GM19025 (cell line): ENCODE measurements around the gene MAP3K4.

Source experiments
- ATAC-seq: cut with Tn5 transposase; IDR thresholded peaks from one replicate; pipeline ENCODE4 v1.9.1; 2021; ENCODE audit warnings: mild to moderate bottlenecking, low read depth, moderate library complexity; ENCODE audit not compliant: unreplicated experiment

Gene MAP3K4

GRCh38 chr6:160998217-160998616 lies 6.6 kb downstream of the MAP3K4 start:
- no peak for ATAC-seq

DNA sequence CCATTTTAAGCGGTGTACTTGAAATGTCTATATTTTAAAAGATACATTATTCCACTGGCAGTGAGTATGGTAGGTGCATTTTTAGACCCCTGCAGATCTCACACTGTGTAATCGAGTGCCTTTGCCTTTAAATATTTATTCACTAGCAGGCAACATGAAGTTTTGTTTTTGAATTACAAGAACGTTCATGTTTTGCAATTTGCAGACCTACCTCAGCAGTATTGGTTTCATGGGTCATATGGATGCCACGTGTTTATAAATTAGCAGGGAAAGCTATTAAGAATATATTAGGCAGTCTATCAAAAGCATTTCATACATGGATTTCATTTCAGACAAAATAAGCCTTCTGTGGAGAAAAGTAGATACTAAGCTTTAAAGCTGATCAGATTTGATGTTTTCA lies 7.2 kb downstream of the MAP3K4 start:
- ATAC-seq: no peak

DNA sequence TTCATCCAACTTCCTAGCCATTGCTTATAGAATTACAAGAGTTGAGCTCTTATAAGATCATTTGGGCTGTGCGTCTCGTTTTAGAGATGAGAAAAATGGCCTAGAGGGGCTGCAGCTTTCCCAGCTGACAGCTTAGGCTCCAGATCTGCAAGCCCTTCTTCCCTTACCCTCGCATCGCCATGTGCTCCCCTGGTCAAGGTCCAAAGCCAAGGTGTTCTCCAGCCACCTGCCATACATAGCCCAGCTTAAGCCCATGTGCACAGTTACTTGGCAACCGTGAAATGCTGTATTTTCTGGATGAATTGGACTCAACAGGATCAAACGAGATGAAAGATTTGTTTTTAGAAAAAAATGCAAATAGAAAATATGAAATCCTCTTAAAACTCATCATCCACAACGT lies 7.9 kb downstream of the MAP3K4 start:
- ATAC-seq: no peak

DNA sequence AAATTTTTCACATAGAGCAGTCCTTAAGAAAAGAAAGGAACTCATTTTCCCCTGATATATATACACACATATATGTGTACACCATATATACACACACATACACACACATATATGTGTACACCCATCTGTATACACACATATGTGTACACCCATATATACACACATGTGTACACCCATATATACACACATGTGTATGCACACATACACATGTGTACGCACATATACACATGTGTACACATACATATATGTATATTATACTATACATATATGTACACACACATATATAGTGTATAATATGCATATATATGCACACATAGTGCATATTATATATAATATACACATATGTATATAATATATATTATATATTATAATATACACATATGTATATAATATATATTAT lies 9.1 kb downstream of the MAP3K4 start:
- ATAC-seq: no peak

DNA sequence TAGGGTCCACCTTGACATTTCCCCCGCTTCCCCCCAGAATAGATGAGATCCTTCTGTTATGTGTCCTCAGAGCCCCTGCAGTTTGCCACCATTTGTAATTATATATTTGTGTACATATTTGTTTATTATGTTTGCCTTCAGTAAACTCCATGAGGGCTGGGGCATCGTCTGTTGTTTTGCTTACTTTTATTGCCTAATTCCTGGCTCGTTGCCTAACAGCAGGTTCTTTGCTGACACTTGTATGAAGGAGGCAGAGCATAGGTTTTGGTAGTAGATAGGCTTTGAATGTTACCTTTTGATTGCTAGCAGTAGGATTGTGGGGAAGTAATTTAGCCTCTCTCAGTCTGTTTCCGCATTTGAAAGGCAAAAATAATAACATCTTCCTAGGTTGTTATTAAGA lies 9.9 kb downstream of the MAP3K4 start:
- no peak for ATAC-seq

DNA sequence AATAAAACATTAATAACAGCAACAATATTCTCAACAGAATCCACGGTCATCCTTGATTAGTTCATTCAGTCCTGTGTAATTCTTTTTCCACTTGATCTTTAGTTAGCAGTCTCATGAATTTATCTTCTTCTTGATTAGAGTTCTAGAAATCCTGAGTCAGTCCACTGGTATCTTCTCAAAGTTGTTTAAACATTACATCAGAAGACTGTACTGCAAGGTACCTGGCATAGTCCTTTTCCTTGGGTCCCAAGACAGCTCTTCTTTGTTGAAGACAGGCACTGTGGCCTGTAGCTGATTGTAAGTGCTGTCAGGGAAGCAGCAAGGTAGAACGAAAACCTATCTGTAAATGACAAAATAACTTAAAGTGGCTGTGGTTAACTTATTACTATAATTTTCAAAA lies 11.8 kb downstream of the MAP3K4 start:
- no peak for ATAC-seq

DNA sequence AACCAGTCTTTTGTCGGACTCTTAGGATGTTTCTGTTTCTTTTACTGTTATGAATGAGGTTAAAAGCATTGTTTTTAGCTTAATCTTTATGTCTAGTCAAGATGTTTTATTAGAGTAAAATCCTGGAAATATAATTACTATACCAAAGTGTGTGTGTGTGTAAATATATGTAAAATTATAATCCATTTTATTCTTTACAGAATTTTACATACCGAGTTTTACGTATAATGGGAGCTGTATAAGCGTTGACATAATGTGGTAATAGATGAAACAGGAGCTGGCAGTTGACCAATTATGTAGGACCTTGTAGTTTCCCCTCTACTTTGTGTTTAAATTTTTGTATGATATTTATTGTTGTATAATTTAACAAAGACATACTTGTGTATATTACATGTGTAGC lies 16.7 kb downstream of the MAP3K4 start:
- ATAC-seq: no peak

- no peak for ATAC-seq
Measured at GRCh38 chr6:161009991-161010390, 18.4 kb downstream of the MAP3K4 start.

DNA sequence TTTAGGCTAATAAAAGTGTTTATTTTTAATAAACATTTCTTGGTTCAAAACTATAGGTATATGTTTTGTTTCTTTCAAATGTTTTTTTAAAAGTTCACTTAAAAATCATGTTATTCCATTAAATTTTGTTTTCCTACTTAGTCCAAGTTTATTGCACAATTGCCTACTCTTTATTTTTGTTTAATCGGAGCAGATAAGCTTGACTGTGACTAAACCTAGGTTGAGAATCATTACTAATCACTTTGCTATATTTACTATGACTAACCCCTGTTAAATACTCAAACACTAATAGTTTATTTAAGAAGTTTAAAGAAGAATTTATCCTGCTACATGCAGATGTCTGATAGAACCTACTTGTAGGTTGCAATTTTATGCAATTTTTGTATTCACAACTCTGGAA lies 18.8 kb downstream of the MAP3K4 start:
- ATAC-seq: no peak

- ATAC-seq: no peak
Measured at GRCh38 chr6:161011492-161012480, 20.2 kb downstream of the MAP3K4 start.

DNA sequence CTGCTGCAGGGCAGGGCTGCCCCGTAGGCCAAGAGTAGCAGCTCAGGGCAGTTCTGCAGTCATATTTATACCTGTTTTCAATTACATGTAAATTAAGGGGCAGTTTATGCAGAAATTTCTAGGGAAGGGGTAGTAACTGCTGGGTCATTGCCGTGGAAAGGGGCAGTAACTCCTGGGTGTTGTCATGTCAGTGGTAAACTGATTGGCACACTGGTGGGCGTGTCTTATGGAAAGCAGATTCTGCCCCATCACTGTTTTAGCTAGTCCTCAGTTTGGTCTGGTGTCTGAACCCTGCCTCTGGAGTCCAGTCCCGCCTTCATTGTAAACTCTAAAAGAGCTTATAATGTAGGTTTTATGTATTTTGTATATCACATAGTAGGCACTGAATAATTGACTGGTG lies 22.1 kb downstream of the MAP3K4 start:
- ATAC-seq: no peak

DNA sequence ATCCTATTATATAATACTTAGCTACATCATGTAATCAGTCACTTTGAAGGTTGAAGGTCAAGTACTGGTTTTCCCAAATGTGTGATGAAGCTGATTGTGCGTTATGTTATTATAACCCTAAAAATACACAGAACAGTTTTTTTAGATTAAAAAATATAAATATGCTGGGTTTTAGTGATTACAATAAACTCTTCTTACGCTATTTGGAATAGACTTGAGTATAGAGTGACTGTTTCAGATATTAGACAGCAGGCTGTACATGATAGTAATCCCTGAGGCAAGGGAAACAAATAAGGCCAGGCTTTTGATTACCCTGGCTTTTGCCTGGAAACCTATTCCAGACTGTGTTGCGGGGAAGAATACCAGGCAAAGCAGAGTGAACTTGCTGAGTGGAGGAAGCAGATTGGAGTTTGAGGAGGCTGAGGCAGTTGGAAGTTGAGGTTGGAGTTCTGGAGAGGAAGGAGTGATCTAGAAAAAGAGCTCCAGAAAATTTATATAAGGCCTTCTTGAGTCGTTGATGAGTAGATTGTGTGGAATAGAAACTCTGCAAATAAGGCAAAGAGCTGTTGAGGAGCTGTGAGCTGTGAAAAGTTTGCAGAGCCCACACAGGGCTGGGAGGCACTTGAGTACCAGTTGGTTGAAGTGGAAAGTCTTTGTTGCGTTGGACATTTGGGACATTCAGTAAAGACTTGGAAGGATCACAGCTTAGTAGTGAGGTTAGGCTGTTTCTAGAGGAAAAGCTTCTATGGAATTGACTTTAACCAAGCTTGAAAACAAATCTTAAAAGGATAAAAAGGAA lies 26.4 kb downstream of the MAP3K4 start:
- no peak for ATAC-seq

- ATAC-seq: no peak
Measured at GRCh38 chr6:161019324-161019839, 27.8 kb downstream of the MAP3K4 start.

GRCh38 chr6:161021543-161021942 lies 30.0 kb downstream of the MAP3K4 start:
- no peak for ATAC-seq

DNA sequence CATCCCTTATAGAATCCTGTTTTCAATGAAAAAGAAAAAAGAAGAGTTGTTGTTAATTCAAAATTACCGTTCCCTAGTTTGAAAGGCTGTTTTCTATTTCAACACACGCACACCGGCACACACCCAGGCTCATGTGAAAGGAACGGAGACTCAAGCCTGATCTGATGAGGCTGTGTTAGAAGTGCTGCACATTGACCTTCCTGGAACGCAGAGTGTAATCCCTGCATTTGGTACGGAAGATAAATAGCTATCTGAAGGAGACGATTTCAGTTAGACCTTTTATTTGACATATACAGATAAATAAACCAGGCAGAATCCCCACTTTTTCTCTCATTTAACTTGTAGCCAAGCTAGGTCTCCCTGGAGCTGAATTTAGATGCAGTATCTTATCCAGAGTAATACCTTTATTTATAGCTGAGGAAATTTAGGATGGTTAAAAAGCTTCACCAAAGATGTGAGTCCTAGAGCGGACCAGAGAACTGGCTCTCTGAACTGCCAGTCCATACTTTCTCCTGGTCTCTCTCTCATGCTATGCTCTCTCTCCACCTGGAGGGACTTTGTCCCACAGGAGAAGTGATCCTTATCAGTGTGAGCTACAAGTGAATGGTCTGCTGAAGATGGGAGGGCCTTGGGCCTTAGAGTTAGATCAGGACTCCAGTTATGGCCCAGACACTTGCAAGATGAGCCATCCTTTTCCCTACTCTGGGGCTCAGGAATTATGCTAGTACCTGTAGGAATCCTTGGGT lies 30.6 kb downstream of the MAP3K4 start:
- ATAC-seq: no peak

DNA sequence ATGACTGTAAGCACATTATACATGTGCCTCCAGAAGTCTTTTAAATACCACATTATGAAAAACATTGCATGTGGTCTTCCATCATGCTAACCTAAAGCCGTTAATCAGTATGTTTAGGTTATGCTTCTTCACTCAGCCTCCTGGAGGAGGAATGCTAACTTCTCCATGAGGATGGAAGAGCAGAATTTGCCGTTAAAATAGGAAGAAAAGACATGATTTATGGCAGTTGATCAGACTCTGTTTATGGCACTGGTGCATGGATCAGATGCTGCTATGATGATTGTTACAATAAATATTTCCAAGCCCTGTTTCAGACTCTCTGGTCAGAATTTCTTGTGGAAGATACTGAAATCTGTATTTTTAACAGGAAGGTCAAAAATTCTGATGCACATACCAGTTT lies 31.7 kb downstream of the MAP3K4 start:
- no peak for ATAC-seq

- ATAC-seq: no peak
Measured at GRCh38 chr6:161024364-161024920, 32.9 kb downstream of the MAP3K4 start.

GRCh38 chr6:161027385-161027784 lies 35.8 kb downstream of the MAP3K4 start:
- ATAC-seq: no peak

- ATAC-seq: peak; percentile 81
Measured at GRCh38 chr6:161029195-161029809, 37.7 kb downstream of the MAP3K4 start.
